Measurements from ENCODE around the gene FAM124B.

FAM124B gene

GRCh38 chr2:224377751-224378700 lies 23.9 kb downstream of the FAM124B start:
- in situ Hi-C loops (cut with MboI; ENCODE audit: low pct_unique_long_range_greater_than_20kb, low sequenced_read_pairs, unreplicated experiment): no loop called here
- no peak for DNase-seq (ENCODE audit: low spot score)
- TF ChIP-seq CTCF (IDR thresholded peaks at IDR 0.05; ENCODE audit: extremely low read depth, insufficient read depth, missing control alignments): no peak

GRCh38 chr2:224372641-224373040 lies 29.3 kb downstream of the FAM124B start:
- in situ Hi-C loops (cut with MboI; ENCODE audit: low pct_unique_long_range_greater_than_20kb, low sequenced_read_pairs, unreplicated experiment): no loop called here
- no peak for DNase-seq (ENCODE audit: low spot score)
- TF ChIP-seq CTCF (IDR thresholded peaks at IDR 0.05; ENCODE audit: extremely low read depth, insufficient read depth, missing control alignments): no peak

- in situ Hi-C loops (cut with MboI; ENCODE audit: low pct_unique_long_range_greater_than_20kb, low sequenced_read_pairs, unreplicated experiment): loop anchor here (10.0 kb wide), 1 partner anchor 276 kb away; no protein-coding TSS in a partner anchor
- TF ChIP-seq CTCF (IDR thresholded peaks at IDR 0.05; ENCODE audit: extremely low read depth, insufficient read depth, missing control alignments): peak; percentile 62
- DNase-seq (ENCODE audit: low spot score): peak; percentile 45
Measured at GRCh38 chr2:224369028-224369632, 32.8 kb downstream of the FAM124B start.

GRCh38 chr2:224366267-224366844 lies 35.6 kb downstream of the FAM124B start:
- no peak for TF ChIP-seq CTCF (IDR thresholded peaks at IDR 0.05; ENCODE audit: extremely low read depth, insufficient read depth, missing control alignments)
- no peak for DNase-seq (ENCODE audit: low spot score)
- in situ Hi-C loops (cut with MboI; ENCODE audit: low pct_unique_long_range_greater_than_20kb, low sequenced_read_pairs, unreplicated experiment): loop anchor here (10.0 kb wide), 1 partner anchor 278 kb away; no protein-coding TSS in a partner anchor

- TF ChIP-seq CTCF (IDR thresholded peaks at IDR 0.05; ENCODE audit: extremely low read depth, insufficient read depth, missing control alignments): no peak
- no peak for DNase-seq (ENCODE audit: low spot score)
- in situ Hi-C loops (cut with MboI; ENCODE audit: low pct_unique_long_range_greater_than_20kb, low sequenced_read_pairs, unreplicated experiment): loop anchor here (10.0 kb wide), 1 partner anchor 279 kb away; no protein-coding TSS in a partner anchor
Measured at GRCh38 chr2:224365331-224365730, 36.6 kb downstream of the FAM124B start.

GRCh38 chr2:224363281-224363680 lies 38.6 kb downstream of the FAM124B start:
- TF ChIP-seq CTCF (IDR thresholded peaks at IDR 0.05; ENCODE audit: extremely low read depth, insufficient read depth, missing control alignments): no peak
- no peak for DNase-seq (ENCODE audit: low spot score)
- in situ Hi-C loops (cut with MboI; ENCODE audit: low pct_unique_long_range_greater_than_20kb, low sequenced_read_pairs, unreplicated experiment): loop anchor here (10.0 kb wide), 1 partner anchor 282 kb away; no protein-coding TSS in a partner anchor
